Body of pancreas (tissue), 4 donors: Measurements from ENCODE around the gene DHRS7C.

Experiments
- POLR2A ChIP-seq, 3 donors: fragments of 450-650 bp; IDR thresholded peaks; one replicate each; pipeline ENCODE4 v1.6.1; 2016; ENCODE audit warnings: antibody characterized with exemption in 3 of 3, mild to moderate bottlenecking in 2 of 3
- TF ChIP-seq, protein P1 (sequence below), 7 experiments: fragments of 450-650 bp in 4 of 7; fragments of 200-600 bp in 3 of 7; sonication (generic) in 3 of 7; IDR thresholded peaks; one replicate each; pipeline ENCODE4 v1.5.1; 2016 to 2019; ENCODE audit warnings: antibody characterized with exemption in 7 of 7

DNA sequence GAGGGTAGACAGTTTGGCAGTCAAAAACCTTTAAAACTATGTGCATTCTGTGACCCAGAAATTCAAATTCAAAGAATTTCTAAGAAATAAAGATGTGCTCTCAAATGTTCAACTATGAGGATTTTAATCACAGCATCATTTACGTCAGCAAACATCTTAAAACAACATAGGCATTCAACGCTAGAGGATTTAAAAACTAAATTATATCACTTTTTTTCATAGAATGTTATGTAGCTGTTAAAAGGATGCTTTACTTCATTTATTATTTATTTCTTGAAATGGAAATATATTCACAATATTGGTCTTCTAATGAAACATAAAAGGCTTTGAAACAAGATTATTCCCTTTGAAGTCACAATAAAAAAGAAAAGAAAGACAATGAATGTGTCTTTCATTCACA lies 38.0 kb upstream of the DHRS7C start:
- TF ChIP-seq, protein P1, sequence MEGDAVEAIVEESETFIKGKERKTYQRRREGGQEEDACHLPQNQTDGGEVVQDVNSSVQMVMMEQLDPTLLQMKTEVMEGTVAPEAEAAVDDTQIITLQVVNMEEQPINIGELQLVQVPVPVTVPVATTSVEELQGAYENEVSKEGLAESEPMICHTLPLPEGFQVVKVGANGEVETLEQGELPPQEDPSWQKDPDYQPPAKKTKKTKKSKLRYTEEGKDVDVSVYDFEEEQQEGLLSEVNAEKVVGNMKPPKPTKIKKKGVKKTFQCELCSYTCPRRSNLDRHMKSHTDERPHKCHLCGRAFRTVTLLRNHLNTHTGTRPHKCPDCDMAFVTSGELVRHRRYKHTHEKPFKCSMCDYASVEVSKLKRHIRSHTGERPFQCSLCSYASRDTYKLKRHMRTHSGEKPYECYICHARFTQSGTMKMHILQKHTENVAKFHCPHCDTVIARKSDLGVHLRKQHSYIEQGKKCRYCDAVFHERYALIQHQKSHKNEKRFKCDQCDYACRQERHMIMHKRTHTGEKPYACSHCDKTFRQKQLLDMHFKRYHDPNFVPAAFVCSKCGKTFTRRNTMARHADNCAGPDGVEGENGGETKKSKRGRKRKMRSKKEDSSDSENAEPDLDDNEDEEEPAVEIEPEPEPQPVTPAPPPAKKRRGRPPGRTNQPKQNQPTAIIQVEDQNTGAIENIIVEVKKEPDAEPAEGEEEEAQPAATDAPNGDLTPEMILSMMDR (IDR thresholded peaks at IDR 0.05): no peak
- no peak for TF ChIP-seq POLR2A (IDR thresholded peaks at IDR 0.05)
